Psoas muscle (tissue), 8 donors: ENCODE measurements around the gene NUMBL. TPM values are rescaled to one million over a fixed set of nuclear protein-coding genes. Genes with fewer than 3 reads are reported as not detected.

ENCODE experiments used
- ATAC-seq, 4 donors: fragments of 200-7000 bp; cut with Tn5 transposase; one replicate each; pipeline ENCODE4 v1.9.1; 2020; ENCODE audit warnings: moderate library complexity in 3 of 4, mild to moderate bottlenecking in 2 of 4
- DNase-seq, 2 donors: peaks; one replicate each; pipeline ENCODE4 v3.0.0-alpha.2; 2020
- H3K27ac ChIP-seq: fragments of 200-600 bp; one replicate; pipeline ENCODE4 v1.8.0; 2022
- H3K27me3 ChIP-seq, 3 donors: fragments of 200-600 bp in 1 of 3; one replicate each; pipeline versions ENCODE4 v1.6.1 to v1.8.0; 2013 to 2022; ENCODE audit warnings: low read length in 2 of 3, mild to moderate bottlenecking in 2 of 3, moderate library complexity in 1 of 3; ENCODE audit not compliant: insufficient read depth in 3 of 3
- H3K36me3 ChIP-seq, 2 donors: fragments of 200-600 bp in 1 of 2; one replicate each; pipeline versions ENCODE4 v1.6.1 to v1.8.0; 2013 to 2022; ENCODE audit warnings: low read depth in 1 of 2, mild to moderate bottlenecking in 1 of 2, moderate library complexity in 1 of 2; ENCODE audit not compliant: insufficient read depth in 1 of 2
- H3K4me1 ChIP-seq: fragments of 200-600 bp; one replicate; pipeline ENCODE4 v1.8.0; 2022
- H3K4me3 ChIP-seq: fragments of 200-600 bp; one replicate; pipeline ENCODE4 v1.8.0; 2022; ENCODE audit warnings: mild to moderate bottlenecking
- H3K9me3 ChIP-seq: fragments of 200-600 bp; one replicate; pipeline ENCODE4 v1.8.0; 2022
- CTCF ChIP-seq: fragments of 200-600 bp; IDR thresholded peaks from one replicate; pipeline ENCODE4 v1.8.0; 2022; ENCODE audit warnings: antibody characterized with exemption
- WGBS, 3 donors: extraction: QIAGEN DNeasy Blood & Tissue Kit; methylation state at CpG; one replicate each; pipeline versions ENCODE4 v1.1.6 to v1.1.7; 2013; 5-methylcytosine and 5-hydroxymethylcytosine counted together
- intact Hi-C, 2 donors: fragments of 100-400 bp; cut with DNase I; formaldehyde crosslinking; loops; one replicate each; pipeline versions ENCODE4 v1.11.0 to v1.14.2; 2022
- polyA plus RNA-seq, 3 donors: library from polyadenylated mRNA; stranded (reverse); fragments of 200-250 nt; gene quantifications; one replicate each; pipeline ENCODE4 v1.2.3, GENCODE V29; 2013
- total RNA-seq, 4 donors: library from RNA; stranded (reverse); fragmentation: NEBNext Ultra II Directional in 2 of 4; extraction: Animal tissue kit (Norgen Biotek cat#: 25700) in 2 of 4; gene quantifications; one replicate each; pipeline versions ENCODE4 v1.2.1 to v1.2.4, GENCODE V29; 2021 to 2023
- donor health status: healthy with polysubstance abuse.
- donor health status: DM: no; HTN: no; CAD: no; lungs with moderate emphysema.
- donor health status: Bipolar disorder and iron deficiency.
- donor health status: healthy.
- donor health status: DM: yes; HTN: yes; CAD: no.
- donor health status: DM: no; HTN: no; CAD: no.
- donor health status: DM: no; HTN: no; CAD: no.
- donor health status: DM: yes; HTN: yes; CAD: no.

NUMBL gene
- total and polyA plus RNA-seq, 7 donors: 3.3 to 13.3 (median 12.0) TPM

GRCh38 chr19:40713939-40714338 lies 23.5 kb upstream of the NUMBL start:
- no peak for TF ChIP-seq CTCF

GRCh38 chr19:40709817-40710216 lies 19.4 kb upstream of the NUMBL start:
- no peaks in the 10 kb centered on the region for H3K9me3 ChIP-seq
- intact Hi-C loops: no loop called here
- H3K4me3 ChIP-seq: no peak overlapping the region
- H3K36me3 ChIP-seq: peaks cover 2 to 76% of the 10 kb centered on the region in 2 donors
- peaks cover 5% of the 10 kb centered on the region for H3K4me1 ChIP-seq
- ATAC-seq (no peak), DNase-seq (no peak)
- 85 to 93% (median 90%) methylated on average over 5 of the region's 5 CpGs for WGBS, 3 donors
- H3K27me3 ChIP-seq: no peaks in the 10 kb centered on the region
- H3K27ac ChIP-seq: no peak overlapping the region
- no peak for TF ChIP-seq CTCF

More at GRCh38 chr19:40713939-40714338, 23.5 kb upstream of the NUMBL start:
- intact Hi-C loops: loop anchor here in 1 of 2 donors (2.0 kb wide), 1 partner anchor 21 kb away; no protein-coding TSS in a partner anchor
- 78 to 89% (median 86%) methylated on average over 11 of the region's 11 CpGs for WGBS, 3 donors
- H3K27me3 ChIP-seq: no peaks in the 10 kb centered on the region
- H3K36me3 ChIP-seq: peaks cover 2 to 44% of the 10 kb centered on the region in 2 donors
- H3K4me1 ChIP-seq: peaks cover 14% of the 10 kb centered on the region
- ATAC-seq (no peak), DNase-seq (no peak)
- peak overlapping the region; percentile 76 for H3K4me3 ChIP-seq
- no peaks in the 10 kb centered on the region for H3K9me3 ChIP-seq
- no peak overlapping the region for H3K27ac ChIP-seq

GRCh38 chr19:40707615-40708014 lies 17.2 kb upstream of the NUMBL start:
- ATAC-seq: no peak
- Histone ChIP-seq H3K27ac (no peak overlapping the region), H3K27me3 (no peaks in the 10 kb centered on the region), H3K4me1 (no peaks in the 10 kb centered on the region), H3K36me3 (peaks cover 2 to 88% of the 10 kb centered on the region in 2 donors), H3K9me3 (no peaks in the 10 kb centered on the region), H3K4me3 (no peak overlapping the region)
- no peak for TF ChIP-seq CTCF
- intact Hi-C loops: no loop called here
- DNase-seq: no peak
- WGBS, 3 donors: 96 to 97% (median 97%) methylated on average over 7 of the region's 7 CpGs

- WGBS, 3 donors: 52 to 58% (median 57%) methylated on average over 7 of the region's 7 CpGs
- H3K36me3 ChIP-seq: peaks cover 2 to 88% of the 10 kb centered on the region in 2 donors
- no peak for DNase-seq
- intact Hi-C loops: no loop called here
- no peak for TF ChIP-seq CTCF
- no peaks in the 10 kb centered on the region for H3K4me1 ChIP-seq
- peak in 2 of 4 donors; percentile 31 to 50 for ATAC-seq
- no peaks in the 10 kb centered on the region for H3K9me3 ChIP-seq
- no peak overlapping the region for H3K4me3 ChIP-seq
- H3K27me3 ChIP-seq: no peaks in the 10 kb centered on the region
- H3K27ac ChIP-seq: peak overlapping the region; percentile 18
Measured at GRCh38 chr19:40705950-40706619, 15.6 kb upstream of the NUMBL start.

GRCh38 chr19:40705362-40705651 lies 14.9 kb upstream of the NUMBL start:
- Histone ChIP-seq H3K4me1 (no peaks in the 10 kb centered on the region), H3K9me3 (no peaks in the 10 kb centered on the region), H3K4me3 (no peak overlapping the region), H3K27ac (peak overlapping the region; percentile 18), H3K27me3 (no peaks in the 10 kb centered on the region), H3K36me3 (peaks cover 2 to 89% of the 10 kb centered on the region in 2 donors)
- ATAC-seq (peak in 2 of 4 donors; percentile 22 to 55), DNase-seq (peak; percentile 65 to 81)
- WGBS, 3 donors: 77 to 79% (median 77%) methylated on average over 9 of the region's 9 CpGs
- TF ChIP-seq CTCF: no peak
- intact Hi-C loops: no loop called here
